GM15510 (cell line): Measurements from ENCODE around the gene CELSR1.
A peak's percentile ranks its signal among the peaks of the same experiment; 100 is the strongest.

Experiments used
- POLR2A ChIP-seq: IDR thresholded peaks from 3 replicates; pipeline ENCODE4 v1.6.1; 2011; ENCODE audit warnings: borderline replicate concordance; ENCODE audit not compliant: insufficient read length; ENCODE audit errors: extremely low read depth

Gene CELSR1

GRCh38 chr22:46349681-46350080 lies 187.7 kb downstream of the CELSR1 start:
- TF ChIP-seq POLR2A, result no peak

GRCh38 chr22:46349238-46349637 lies 188.2 kb downstream of the CELSR1 start:
- TF ChIP-seq POLR2A, result no peak

GRCh38 chr22:46348099-46348695 lies 189.2 kb downstream of the CELSR1 start:
- TF ChIP-seq POLR2A, result no peak

- no peak for TF ChIP-seq POLR2A
Measured at GRCh38 chr22:46347646-46348045, 189.8 kb downstream of the CELSR1 start.

- no peak for TF ChIP-seq POLR2A
Measured at GRCh38 chr22:46346680-46347405, 190.6 kb downstream of the CELSR1 start.

GRCh38 chr22:46340676-46341075 lies 196.7 kb downstream of the CELSR1 start:
- no peak for TF ChIP-seq POLR2A

GRCh38 chr22:46339956-46340355 lies 197.5 kb downstream of the CELSR1 start:
- TF ChIP-seq POLR2A, result no peak

- no peak for TF ChIP-seq POLR2A
Measured at GRCh38 chr22:46338636-46339035, 198.8 kb downstream of the CELSR1 start.

- TF ChIP-seq POLR2A, result no peak
Measured at GRCh38 chr22:46337870-46338269, 199.6 kb downstream of the CELSR1 start.

- no peak for TF ChIP-seq POLR2A
Measured at GRCh38 chr22:46336119-46337078, 201.0 kb downstream of the CELSR1 start.

GRCh38 chr22:46335201-46336118 lies 202.0 kb downstream of the CELSR1 start, which contains the start of gene TRMU:
TRMU (plus strand) TSS chr22:46335714; CDS start chr22:46335765, 51 bp downstream.
- peak; percentile 77 for TF ChIP-seq POLR2A

GRCh38 chr22:46331496-46331895 lies 205.9 kb downstream of the CELSR1 start:
- TF ChIP-seq POLR2A, result no peak

GRCh38 chr22:46330426-46330825 lies 207.0 kb downstream of the CELSR1 start:
- TF ChIP-seq POLR2A, result no peak

- TF ChIP-seq POLR2A, result no peak
Measured at GRCh38 chr22:46329616-46330015, 207.8 kb downstream of the CELSR1 start.
